ENCODE results near the gene UBAC1. TPM values are rescaled to one million over a fixed set of nuclear protein-coding genes. Genes with fewer than 3 reads are reported as not detected.

The UBAC1 gene
- total and polyA plus RNA-seq, 9 of the 15 experiments (the other 6 are each of a cell fraction or from before 2014, with no cell fraction given): 94.0 to 399 (median 228) TPM

DNA sequence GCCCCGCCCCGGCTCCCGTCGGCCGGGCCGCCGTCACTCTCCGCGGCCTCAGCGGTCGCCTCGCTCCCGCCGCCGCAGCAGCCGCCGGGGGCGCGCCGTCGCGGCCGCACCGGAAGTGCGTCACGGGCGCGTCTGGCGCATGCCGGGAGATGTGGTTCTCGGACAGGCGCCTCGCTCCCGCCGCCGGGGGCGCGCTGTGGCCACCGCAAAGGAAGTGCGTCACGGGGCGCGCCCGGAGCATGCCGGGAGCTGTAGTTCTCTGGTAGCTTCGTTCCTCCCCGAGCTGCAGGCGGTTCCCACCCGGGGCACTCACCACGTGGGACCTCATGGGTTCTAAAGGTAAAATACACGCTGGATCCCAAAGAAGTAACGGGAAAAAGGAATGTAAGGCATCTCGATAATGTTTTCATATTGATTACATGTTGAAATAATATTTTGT, at the start of gene UBAC1 (continued):
- TF ChIP-seq DMBX1 (CRISPR knock-in tag; IDR thresholded peaks at IDR 0.05; ENCODE audit: borderline replicate concordance) (peak; percentile 78; the same call in 1 of the 2 replicates), ASH1L (IDR thresholded peaks at IDR 0.05; ENCODE audit: borderline replicate concordance, low read depth, partially characterized antibody) (no peak), HDGF (IDR thresholded peaks at IDR 0.05) (no peak), ZNF217 (CRISPR knock-in tag; IDR thresholded peaks at IDR 0.05) (no peak), EHMT2 (IDR thresholded peaks at IDR 0.05) (no peak), SLC30A9 (CRISPR knock-in tag; IDR thresholded peaks at IDR 0.05) (no peak), BDP1 (IDR thresholded peaks at IDR 0.05; ENCODE audit: insufficient read depth, insufficient read length) (no peak), NCOA1 (IDR thresholded peaks at IDR 0.05; ENCODE audit: low read depth) (no peak), TAF1 (IDR thresholded peaks at IDR 0.05; ENCODE audit: control insufficient read depth, extremely low read depth, insufficient read depth, low read length, severe bottlenecking) (peak; percentile 20), ZNF184 (CRISPR knock-in tag; IDR thresholded peaks at IDR 0.05) (no peak), NR2F6 (CRISPR knock-in tag; IDR thresholded peaks at IDR 0.05) (no peak), NCOR1 (IDR thresholded peaks at IDR 0.05) (no peak), MYNN (IDR thresholded peaks at IDR 0.05) (no peak), MYNN (CRISPR knock-in tag; IDR thresholded peaks at IDR 0.05) (no peak), CSDE1 (IDR thresholded peaks at IDR 0.05) (no peak), CHD2 (IDR thresholded peaks at IDR 0.05; ENCODE audit: low read depth, low read length) (no peak), FOXJ3 (CRISPR knock-in tag; IDR thresholded peaks at IDR 0.05) (no peak), POU5F1 (IDR thresholded peaks at IDR 0.05; ENCODE audit: borderline replicate concordance, low read depth, low read length, partially characterized antibody) (peak; percentile 76), U2AF2 (optimal IDR thresholded peaks at IDR 0.05; ENCODE audit: low read depth, low read length) (no peak), WHSC1 (IDR thresholded peaks at IDR 0.05; ENCODE audit: low read length) (no peak)
- TF ChIP-seq, protein P1, sequence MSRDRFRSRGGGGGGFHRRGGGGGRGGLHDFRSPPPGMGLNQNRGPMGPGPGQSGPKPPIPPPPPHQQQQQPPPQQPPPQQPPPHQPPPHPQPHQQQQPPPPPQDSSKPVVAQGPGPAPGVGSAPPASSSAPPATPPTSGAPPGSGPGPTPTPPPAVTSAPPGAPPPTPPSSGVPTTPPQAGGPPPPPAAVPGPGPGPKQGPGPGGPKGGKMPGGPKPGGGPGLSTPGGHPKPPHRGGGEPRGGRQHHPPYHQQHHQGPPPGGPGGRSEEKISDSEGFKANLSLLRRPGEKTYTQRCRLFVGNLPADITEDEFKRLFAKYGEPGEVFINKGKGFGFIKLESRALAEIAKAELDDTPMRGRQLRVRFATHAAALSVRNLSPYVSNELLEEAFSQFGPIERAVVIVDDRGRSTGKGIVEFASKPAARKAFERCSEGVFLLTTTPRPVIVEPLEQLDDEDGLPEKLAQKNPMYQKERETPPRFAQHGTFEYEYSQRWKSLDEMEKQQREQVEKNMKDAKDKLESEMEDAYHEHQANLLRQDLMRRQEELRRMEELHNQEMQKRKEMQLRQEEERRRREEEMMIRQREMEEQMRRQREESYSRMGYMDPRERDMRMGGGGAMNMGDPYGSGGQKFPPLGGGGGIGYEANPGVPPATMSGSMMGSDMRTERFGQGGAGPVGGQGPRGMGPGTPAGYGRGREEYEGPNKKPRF (IDR thresholded peaks at IDR 0.05; ENCODE audit: low read depth, low read length): no peak
- TF ChIP-seq, protein P2, sequence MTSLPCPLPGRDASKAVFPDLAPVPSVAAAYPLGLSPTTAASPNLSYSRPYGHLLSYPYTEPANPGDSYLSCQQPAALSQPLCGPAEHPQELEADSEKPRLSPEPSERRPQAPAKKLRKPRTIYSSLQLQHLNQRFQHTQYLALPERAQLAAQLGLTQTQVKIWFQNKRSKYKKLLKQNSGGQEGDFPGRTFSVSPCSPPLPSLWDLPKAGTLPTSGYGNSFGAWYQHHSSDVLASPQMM (CRISPR knock-in tag; IDR thresholded peaks at IDR 0.05): no peak
- TF ChIP-seq, protein P3, sequence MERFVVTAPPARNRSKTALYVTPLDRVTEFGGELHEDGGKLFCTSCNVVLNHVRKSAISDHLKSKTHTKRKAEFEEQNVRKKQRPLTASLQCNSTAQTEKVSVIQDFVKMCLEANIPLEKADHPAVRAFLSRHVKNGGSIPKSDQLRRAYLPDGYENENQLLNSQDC (CRISPR knock-in tag; IDR thresholded peaks at IDR 0.05): no peak
- TF ChIP-seq, protein P4, sequence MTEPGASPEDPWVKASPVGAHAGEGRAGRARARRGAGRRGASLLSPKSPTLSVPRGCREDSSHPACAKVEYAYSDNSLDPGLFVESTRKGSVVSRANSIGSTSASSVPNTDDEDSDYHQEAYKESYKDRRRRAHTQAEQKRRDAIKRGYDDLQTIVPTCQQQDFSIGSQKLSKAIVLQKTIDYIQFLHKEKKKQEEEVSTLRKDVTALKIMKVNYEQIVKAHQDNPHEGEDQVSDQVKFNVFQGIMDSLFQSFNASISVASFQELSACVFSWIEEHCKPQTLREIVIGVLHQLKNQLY (CRISPR knock-in tag; conservative IDR thresholded peaks at IDR 0.05): no peak
- TF ChIP-seq, protein P5, sequence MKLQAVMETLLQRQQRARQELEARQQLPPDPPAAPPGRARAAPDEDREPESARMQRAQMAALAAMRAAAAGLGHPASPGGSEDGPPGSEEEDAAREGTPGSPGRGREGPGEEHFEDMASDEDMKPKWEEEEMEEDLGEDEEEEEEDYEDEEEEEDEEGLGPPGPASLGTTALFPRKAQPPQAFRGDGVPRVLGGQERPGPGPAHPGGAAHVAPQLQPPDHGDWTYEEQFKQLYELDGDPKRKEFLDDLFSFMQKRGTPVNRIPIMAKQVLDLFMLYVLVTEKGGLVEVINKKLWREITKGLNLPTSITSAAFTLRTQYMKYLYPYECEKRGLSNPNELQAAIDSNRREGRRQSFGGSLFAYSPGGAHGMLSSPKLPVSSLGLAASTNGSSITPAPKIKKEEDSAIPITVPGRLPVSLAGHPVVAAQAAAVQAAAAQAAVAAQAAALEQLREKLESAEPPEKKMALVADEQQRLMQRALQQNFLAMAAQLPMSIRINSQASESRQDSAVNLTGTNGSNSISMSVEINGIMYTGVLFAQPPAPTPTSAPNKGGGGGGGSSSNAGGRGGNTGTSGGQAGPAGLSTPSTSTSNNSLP (IDR thresholded peaks at IDR 0.05; ENCODE audit: borderline replicate concordance, low read depth, low read length): no peak
- TF ChIP-seq, protein P6, sequence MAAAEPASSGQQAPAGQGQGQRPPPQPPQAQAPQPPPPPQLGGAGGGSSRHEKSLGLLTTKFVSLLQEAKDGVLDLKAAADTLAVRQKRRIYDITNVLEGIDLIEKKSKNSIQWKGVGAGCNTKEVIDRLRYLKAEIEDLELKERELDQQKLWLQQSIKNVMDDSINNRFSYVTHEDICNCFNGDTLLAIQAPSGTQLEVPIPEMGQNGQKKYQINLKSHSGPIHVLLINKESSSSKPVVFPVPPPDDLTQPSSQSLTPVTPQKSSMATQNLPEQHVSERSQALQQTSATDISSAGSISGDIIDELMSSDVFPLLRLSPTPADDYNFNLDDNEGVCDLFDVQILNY (CRISPR knock-in tag; IDR thresholded peaks at IDR 0.05): no peak
